Measurements from ENCODE around the gene SLC25A19.

Gene SLC25A19

DNA sequence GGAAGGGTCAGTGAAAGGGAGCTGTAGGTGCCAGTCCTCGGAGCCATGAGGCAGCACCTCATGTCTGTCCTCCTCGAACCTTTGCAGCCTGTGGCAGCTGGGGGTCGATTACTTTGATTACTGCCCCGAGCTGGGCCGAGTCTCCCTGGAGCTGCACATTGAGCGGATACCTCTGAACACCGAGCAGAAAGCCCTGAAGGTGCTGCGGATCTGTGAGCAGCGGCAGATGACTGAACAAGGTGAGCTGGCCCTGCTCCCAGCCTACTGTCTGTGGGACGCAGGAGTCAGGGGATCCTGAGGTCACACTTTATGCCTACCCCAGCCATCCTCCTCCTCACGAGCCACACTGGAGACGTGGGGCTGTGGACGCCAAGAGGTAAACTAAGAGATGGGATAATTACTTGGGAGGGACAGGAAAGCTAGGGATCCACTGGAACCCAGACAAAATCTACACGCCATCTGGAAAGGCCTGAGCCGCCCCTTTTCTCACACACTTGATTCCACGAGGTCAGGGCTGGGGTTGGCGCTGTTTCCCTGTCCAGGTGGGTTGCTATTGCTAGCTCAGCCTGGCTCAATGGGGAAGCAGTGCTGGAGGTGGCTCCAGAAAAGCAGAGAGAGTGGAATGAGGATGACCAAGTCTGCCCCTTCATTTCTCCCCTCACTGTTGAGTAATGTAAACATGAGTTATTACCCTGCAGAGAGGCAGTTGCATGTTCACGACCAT is 57.3 kb downstream of the SLC25A19 start:
- TF ChIP-seq, protein P1, sequence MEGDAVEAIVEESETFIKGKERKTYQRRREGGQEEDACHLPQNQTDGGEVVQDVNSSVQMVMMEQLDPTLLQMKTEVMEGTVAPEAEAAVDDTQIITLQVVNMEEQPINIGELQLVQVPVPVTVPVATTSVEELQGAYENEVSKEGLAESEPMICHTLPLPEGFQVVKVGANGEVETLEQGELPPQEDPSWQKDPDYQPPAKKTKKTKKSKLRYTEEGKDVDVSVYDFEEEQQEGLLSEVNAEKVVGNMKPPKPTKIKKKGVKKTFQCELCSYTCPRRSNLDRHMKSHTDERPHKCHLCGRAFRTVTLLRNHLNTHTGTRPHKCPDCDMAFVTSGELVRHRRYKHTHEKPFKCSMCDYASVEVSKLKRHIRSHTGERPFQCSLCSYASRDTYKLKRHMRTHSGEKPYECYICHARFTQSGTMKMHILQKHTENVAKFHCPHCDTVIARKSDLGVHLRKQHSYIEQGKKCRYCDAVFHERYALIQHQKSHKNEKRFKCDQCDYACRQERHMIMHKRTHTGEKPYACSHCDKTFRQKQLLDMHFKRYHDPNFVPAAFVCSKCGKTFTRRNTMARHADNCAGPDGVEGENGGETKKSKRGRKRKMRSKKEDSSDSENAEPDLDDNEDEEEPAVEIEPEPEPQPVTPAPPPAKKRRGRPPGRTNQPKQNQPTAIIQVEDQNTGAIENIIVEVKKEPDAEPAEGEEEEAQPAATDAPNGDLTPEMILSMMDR (IDR thresholded peaks at IDR 0.05; ENCODE audit: low read length), result no peak
- TF ChIP-seq EZH2 (IDR thresholded peaks at IDR 0.05; ENCODE audit: borderline replicate concordance, low read length), result no peak
- Histone ChIP-seq H4K20me1 (ENCODE audit: insufficient read depth, low read length) (no peaks in the 10 kb centered on the region), H2AFZ (ENCODE audit: low read length) (no peak overlapping the region), H3K4me2 (ENCODE audit: low read length) (no peak overlapping the region), H3K4me3 (ENCODE audit: low read depth, low read length, poor library complexity, severe bottlenecking) (no peak overlapping the region), H3K27ac (ENCODE audit: low read depth, low read length, poor library complexity, severe bottlenecking) (no peak overlapping the region), H3K9me2 (ENCODE audit: low read depth, low read length) (no peaks in the 10 kb centered on the region), H3K79me2 (ENCODE audit: insufficient read depth, low read length) (no peaks in the 10 kb centered on the region), H3K9me3 (ENCODE audit: low read length) (no peaks in the 10 kb centered on the region), H3K9ac (ENCODE audit: low read length) (no peak overlapping the region), H3K36me3 (ENCODE audit: insufficient read depth, low read length) (peaks cover 90% of the 10 kb centered on the region), H3K27me3 (ENCODE audit: insufficient read depth, low read length) (no peaks in the 10 kb centered on the region), H3F3A (ENCODE audit: insufficient read depth, low read length) (0 out of 2 replicates have a peak, but pooled peaks cover 3% of the 10 kb centered on the region), H3K4me1 (ENCODE audit: insufficient read depth, low read length, severe bottlenecking) (no peaks in the 10 kb centered on the region)

DNA sequence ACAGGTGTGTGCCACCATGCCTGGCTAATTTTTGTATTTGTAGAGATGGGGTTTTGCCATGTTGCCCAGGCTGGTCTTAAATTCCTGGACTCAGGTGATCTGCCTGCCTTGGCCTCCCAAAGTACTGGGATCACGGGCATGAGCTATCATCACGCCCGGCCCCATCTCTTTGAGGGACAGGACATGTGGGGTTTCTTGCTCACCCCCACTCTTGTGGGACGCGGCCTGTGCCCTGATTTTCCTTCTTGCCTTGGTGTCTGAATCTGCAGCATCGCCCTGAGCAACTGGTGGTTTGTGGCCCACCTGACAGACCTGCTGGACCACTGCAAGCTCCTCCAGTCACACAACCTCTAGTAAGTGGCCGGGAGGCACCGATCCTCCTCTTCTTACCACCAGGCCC is 58.2 kb downstream of the SLC25A19 start:
- Histone ChIP-seq H2AFZ (ENCODE audit: low read length) (no peak overlapping the region), H3K79me2 (ENCODE audit: insufficient read depth, low read length) (no peaks in the 10 kb centered on the region), H4K20me1 (ENCODE audit: insufficient read depth, low read length) (no peaks in the 10 kb centered on the region), H3K4me3 (ENCODE audit: low read depth, low read length, poor library complexity, severe bottlenecking) (no peak overlapping the region), H3K4me1 (ENCODE audit: insufficient read depth, low read length, severe bottlenecking) (no peaks in the 10 kb centered on the region), H3K4me2 (ENCODE audit: low read length) (no peak overlapping the region), H3K36me3 (ENCODE audit: insufficient read depth, low read length) (peaks cover 90% of the 10 kb centered on the region), H3K27me3 (ENCODE audit: insufficient read depth, low read length) (no peaks in the 10 kb centered on the region), H3F3A (ENCODE audit: insufficient read depth, low read length) (no peaks in the 10 kb centered on the region), H3K9ac (ENCODE audit: low read length) (no peak overlapping the region), H3K9me2 (ENCODE audit: low read depth, low read length) (no peaks in the 10 kb centered on the region), H3K27ac (ENCODE audit: low read depth, low read length, poor library complexity, severe bottlenecking) (no peak overlapping the region), H3K9me3 (ENCODE audit: low read length) (no peaks in the 10 kb centered on the region)
- TF ChIP-seq, protein P1 (IDR thresholded peaks at IDR 0.05; ENCODE audit: low read length), result no peak

DNA sequence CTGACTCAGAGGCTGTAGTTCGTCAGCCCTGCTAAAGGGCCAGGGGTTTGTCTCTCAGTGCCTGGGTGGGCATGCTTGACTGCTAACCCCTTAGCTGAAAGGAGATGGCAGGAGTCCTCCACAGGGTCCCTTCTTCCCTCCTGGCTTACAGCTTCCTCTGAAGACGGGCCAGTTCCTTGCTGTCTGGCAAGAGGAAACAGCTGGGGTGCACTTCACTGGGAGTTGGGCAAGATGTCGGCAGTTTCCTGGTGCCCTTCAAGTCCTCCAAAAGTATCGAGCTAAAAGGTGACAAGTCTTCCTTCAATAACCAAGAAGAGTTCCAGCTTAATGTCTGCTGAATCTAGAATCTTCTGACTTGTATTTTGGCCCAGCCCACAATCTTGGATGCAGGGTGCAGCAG is 60.4 kb downstream of the SLC25A19 start:
- Histone ChIP-seq H3K27ac (ENCODE audit: low read depth, low read length, poor library complexity, severe bottlenecking) (no peak overlapping the region), H3F3A (ENCODE audit: insufficient read depth, low read length) (no peaks in the 10 kb centered on the region), H3K79me2 (ENCODE audit: insufficient read depth, low read length) (no peaks in the 10 kb centered on the region), H3K9me3 (ENCODE audit: low read length) (no peaks in the 10 kb centered on the region), H3K27me3 (ENCODE audit: insufficient read depth, low read length) (no peaks in the 10 kb centered on the region), H2AFZ (ENCODE audit: low read length) (no peak overlapping the region), H4K20me1 (ENCODE audit: insufficient read depth, low read length) (no peaks in the 10 kb centered on the region), H3K4me2 (ENCODE audit: low read length) (no peak overlapping the region), H3K4me1 (ENCODE audit: insufficient read depth, low read length, severe bottlenecking) (no peaks in the 10 kb centered on the region), H3K9ac (ENCODE audit: low read length) (no peak overlapping the region), H3K4me3 (ENCODE audit: low read depth, low read length, poor library complexity, severe bottlenecking) (no peak overlapping the region), H3K36me3 (ENCODE audit: insufficient read depth, low read length) (peaks cover 91% of the 10 kb centered on the region), H3K9me2 (ENCODE audit: low read depth, low read length) (no peaks in the 10 kb centered on the region)
- TF ChIP-seq, protein P1 (IDR thresholded peaks at IDR 0.05; ENCODE audit: low read length), result no peak

Data from OCI-LY1 (cell line).